HL-60/S4 treated with retinoic acid at 250 ng/mL for 4 days and 3 days (cell line): ENCODE data around the gene STX2.
"Not testable (repeated sequence)": the region's sequence is repeated elsewhere in the genome, so short reads cannot be mapped to it uniquely, and the experiment has no call there.

Experiments used
- in situ Hi-C: fragments of 300-500 bp; cut with MboI; formaldehyde crosslinking; loops from 2 replicates; pipeline ENCODE4 v1.7.0; 2022; ENCODE audit warnings: low sequenced_read_pairs

Gene STX2

GRCh38 chr12:130768120-130768519 lies 70.9 kb downstream of the STX2 start:
- in situ Hi-C loops = no loop called here

GRCh38 chr12:130766470-130766869 lies 72.6 kb downstream of the STX2 start:
- in situ Hi-C loops = no loop called here

DNA sequence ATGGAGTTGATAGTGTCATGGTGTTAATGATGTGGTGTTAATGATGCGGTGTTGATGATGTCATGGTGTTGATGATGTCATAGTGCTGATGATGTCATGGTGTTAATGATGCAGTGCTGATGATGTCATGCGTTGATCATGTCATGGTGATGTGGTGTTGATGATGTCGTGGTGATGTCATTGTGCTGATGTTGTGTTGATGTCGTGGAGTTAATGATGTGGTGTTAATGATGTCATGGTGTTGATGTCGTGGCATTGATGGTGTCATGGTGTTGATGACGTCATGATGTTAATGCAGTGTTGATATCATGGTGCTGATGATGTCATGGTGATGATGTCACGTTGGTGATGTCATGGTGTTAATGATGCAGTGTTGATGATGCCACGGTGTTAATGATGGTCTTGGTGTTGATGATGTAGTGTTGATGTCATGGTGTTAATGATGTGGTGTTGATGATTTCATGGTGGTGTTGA lies 73.8 kb downstream of the STX2 start:
- in situ Hi-C loops = no loop called here

DNA sequence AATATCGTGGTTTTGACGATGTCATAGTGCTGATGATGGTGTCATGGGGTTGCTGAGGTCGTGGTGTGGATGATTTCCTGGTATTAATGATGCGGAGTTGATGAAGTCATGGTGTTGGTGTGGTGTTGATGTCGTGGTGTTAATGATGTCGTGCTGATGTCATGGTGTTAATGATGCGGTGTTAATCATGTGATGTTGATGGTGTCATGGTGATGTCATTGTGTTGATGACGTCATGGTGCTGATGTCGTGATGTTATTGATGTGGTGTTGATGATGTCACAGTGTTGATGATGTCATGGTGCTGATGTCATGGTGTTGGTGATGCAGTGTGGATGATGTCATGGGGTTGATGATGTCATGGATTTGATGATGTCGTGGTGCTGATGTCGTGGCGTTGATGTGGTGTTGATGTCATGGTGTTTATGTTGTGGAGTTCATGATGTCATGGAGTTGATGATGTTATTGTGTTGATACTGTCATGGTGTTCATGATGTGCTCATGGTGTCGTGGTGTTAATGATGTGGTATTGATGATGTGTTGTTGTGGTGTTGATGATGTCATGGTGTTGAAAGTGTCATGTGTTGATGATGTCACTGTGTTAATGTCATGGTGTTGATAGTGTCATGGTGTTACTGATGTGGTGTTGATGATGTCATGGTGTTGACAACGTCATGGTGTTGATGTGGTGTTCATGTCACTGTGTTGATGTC lies 74.4 kb downstream of the STX2 start:
- in situ Hi-C loops = no loop called here

GRCh38 chr12:130764073-130764472 lies 75.0 kb downstream of the STX2 start:
- in situ Hi-C loops = no loop called here

DNA sequence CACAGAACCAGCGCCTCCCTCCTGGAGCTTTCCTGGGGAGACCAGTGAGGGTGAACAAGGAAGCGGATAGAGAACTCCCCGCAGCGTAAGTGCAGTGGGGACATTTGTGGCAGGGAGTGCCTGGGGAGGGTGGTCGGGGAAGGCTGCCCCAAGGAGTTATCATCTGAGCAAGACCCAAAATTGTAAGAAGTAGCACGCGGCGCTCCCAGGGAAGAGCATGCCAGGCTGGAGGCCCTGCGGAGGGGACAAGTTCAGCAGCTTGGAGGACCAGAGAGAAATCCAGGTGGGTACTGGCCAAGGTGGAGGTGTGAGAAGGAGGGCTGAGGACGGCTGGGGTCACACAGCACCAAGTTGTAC lies 76.8 kb downstream of the STX2 start:
- in situ Hi-C loops = no loop called here

GRCh38 chr12:130761537-130762318 lies 77.3 kb downstream of the STX2 start:
- in situ Hi-C loops = no loop called here

GRCh38 chr12:130754234-130754901 lies 84.7 kb downstream of the STX2 start:
- in situ Hi-C loops = no loop called here

DNA sequence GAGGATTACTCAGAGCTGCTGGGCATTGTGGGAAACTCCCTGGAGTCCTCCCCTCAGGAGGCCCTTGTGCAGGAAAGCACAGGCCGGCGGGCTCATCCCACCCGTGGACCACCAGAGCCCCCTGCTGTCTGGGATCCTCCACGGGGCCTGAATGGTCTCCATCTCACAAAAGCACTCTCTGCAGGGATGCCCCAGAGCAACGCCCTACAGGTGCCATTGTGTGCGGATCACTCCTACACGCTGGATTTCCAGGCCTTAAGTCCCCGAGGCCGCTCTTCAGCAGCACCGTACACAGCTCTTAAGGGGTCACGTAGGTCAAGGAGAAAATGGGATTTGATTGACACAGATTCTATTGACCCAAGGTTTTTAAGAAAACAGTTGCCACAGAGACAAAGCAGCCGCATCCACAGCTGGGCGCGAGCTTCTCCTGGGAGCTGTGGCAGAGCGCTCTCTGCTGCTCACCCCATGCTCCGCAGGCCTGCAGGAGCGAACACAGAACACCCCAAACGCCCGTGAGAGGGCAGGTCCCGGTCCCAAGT lies 86.3 kb downstream of the STX2 start:
- in situ Hi-C loops = no loop called here

DNA sequence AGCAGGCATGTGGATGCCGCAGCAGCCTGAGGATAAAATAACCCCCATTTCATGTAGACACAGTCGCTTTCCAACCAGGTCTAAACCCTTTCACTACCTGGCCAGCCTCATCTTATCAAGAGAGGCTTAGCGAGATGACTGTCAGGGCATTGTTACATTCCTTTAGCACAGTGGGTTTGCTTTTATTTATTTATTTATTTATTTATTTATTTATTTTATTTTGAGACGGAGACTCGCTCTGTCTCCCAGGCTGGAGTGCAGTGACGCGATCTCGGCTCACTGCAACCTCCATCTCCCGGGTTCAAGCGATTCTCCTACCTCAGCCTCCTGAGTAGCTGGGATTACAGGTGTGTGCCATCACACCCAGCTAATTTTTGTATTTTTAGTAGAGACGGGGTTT lies 87.0 kb downstream of the STX2 start:
- in situ Hi-C loops = not testable (repeated sequence)

GRCh38 chr12:130748786-130749185 lies 90.3 kb downstream of the STX2 start:
- in situ Hi-C loops = no loop called here

GRCh38 chr12:130747867-130748740 lies 90.9 kb downstream of the STX2 start:
- in situ Hi-C loops = no loop called here

DNA sequence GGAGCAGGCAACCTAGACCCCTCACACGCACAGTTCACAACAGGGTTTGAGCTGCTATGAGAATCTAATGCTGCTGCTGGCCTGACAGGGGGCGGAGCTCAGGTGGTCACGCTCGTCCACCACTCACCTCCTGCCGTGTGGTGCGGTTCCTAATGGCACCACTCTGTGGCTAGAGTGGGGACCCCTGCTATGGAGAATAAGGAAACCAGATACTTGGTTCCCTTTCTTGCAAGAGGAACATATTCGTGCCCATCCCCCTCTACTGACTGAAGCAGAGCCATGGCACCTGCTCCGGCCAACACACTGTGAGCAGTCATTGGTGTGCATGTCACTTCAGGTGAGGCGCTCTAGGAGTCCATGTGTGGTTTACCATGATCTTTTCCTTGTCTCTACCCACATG lies 92.5 kb downstream of the STX2 start:
- in situ Hi-C loops = no loop called here

DNA sequence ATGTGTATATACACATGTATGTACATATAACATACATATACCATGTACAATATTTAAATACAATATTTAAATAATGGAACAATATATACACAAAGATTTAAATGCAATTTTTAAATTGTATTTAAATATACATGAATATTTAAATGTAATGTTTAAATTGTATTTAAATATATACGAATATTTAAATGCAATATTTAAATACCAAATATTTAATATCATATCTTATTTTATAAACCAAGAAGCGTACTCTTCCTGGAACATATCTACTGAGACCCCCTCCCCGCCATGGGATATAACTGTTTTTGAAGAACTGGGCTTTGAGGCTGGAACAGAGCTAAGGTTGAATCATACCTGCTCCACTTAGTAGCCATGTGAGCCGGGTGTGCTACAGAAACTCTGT lies 93.1 kb downstream of the STX2 start:
- in situ Hi-C loops = no loop called here

- in situ Hi-C loops = no loop called here
These were observed 94.8 kb downstream of the STX2 start for GRCh38 chr12:130744274-130744673.

GRCh38 chr12:130743606-130744005 lies 95.4 kb downstream of the STX2 start:
- in situ Hi-C loops = no loop called here

DNA sequence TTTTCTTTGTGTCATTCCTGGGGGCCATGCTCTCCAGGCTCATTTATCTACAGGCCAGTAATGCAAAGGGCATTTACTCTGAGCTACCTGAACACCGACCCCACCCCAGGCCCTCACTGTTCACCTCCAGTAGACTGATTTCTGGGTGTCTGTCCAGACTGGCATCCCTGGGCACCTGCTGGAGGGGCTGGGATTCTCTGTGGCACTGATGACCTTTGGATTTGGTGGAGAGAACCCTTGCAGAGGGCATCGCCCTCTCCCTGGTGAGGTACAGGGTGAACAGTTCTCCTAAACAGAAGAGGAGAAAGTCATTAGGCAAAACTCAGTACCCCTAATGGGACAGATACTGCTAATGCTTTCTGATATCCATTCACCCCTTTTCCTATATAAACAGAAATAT lies 95.9 kb downstream of the STX2 start:
- in situ Hi-C loops = no loop called here

DNA sequence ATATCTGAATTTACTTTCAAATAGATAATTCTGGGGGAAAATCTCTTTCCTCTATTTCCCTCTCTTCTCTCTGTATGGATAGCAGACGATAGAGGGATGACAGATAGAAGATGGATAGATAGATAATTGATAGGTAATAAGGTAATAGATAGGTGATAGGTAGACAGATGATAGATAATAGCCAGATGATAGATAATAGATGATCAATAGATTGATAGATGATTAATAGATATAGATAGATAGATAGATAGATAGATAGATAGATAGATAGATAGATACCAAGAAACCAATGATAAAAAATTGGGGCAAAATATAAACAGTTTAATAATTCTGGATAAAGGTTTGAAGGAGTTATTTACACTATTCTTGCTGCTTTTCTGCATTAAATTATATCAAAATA lies 96.3 kb downstream of the STX2 start:
- in situ Hi-C loops = no loop called here

- in situ Hi-C loops = no loop called here
These were observed 96.9 kb downstream of the STX2 start for GRCh38 chr12:130742112-130742511.
